HG03159 (cell line): ENCODE data around the gene PKP2.
A peak's percentile ranks its signal among the peaks of the same experiment; 100 is the strongest.

ENCODE experiments used
- ATAC-seq: cut with Tn5 transposase; IDR thresholded peaks from one replicate; pipeline ENCODE4 v1.9.1; 2021; ENCODE audit warnings: mild to moderate bottlenecking, moderate library complexity; ENCODE audit not compliant: unreplicated experiment

PKP2 gene

GRCh38 chr12:32819424-32819823 is 77.2 kb downstream of the PKP2 start:
- ATAC-seq = no peak

GRCh38 chr12:32811686-32812392 is 84.7 kb downstream of the PKP2 start:
- no peak for ATAC-seq

GRCh38 chr12:32809846-32810245 is 86.7 kb downstream of the PKP2 start:
- ATAC-seq = no peak

GRCh38 chr12:32809196-32809595 is 87.4 kb downstream of the PKP2 start:
- ATAC-seq = no peak

GRCh38 chr12:32804301-32804700 is 92.3 kb downstream of the PKP2 start:
- ATAC-seq = no peak

- no peak for ATAC-seq
Observed at GRCh38 chr12:32801269-32801980, 95.2 kb downstream of the PKP2 start.

- ATAC-seq = no peak
Observed at GRCh38 chr12:32794281-32794680, 102.3 kb downstream of the PKP2 start.

GRCh38 chr12:32789916-32790315 is 106.7 kb downstream of the PKP2 start:
- no peak for ATAC-seq

- ATAC-seq = no peak
Observed at GRCh38 chr12:32789446-32789845, 107.1 kb downstream of the PKP2 start.

GRCh38 chr12:32788405-32788804 is 108.2 kb downstream of the PKP2 start:
- no peak for ATAC-seq

GRCh38 chr12:32785557-32785956 is 111.0 kb downstream of the PKP2 start:
- ATAC-seq = no peak

GRCh38 chr12:32783029-32783428 is 113.5 kb downstream of the PKP2 start:
- no peak for ATAC-seq

GRCh38 chr12:32780071-32780470 is 116.5 kb downstream of the PKP2 start:
- no peak for ATAC-seq

GRCh38 chr12:32777691-32778175 is 118.8 kb downstream of the PKP2 start:
- no peak for ATAC-seq

- ATAC-seq = no peak
Observed at GRCh38 chr12:32777159-32777558, 119.4 kb downstream of the PKP2 start.

GRCh38 chr12:32776258-32776657 is 120.3 kb downstream of the PKP2 start:
- ATAC-seq = no peak

GRCh38 chr12:32773691-32774090 is 122.9 kb downstream of the PKP2 start:
- no peak for ATAC-seq

GRCh38 chr12:32770141-32770540 is 126.4 kb downstream of the PKP2 start:
- no peak for ATAC-seq

GRCh38 chr12:32768518-32768917 is 128.1 kb downstream of the PKP2 start:
- no peak for ATAC-seq

- ATAC-seq = no peak
Observed at GRCh38 chr12:32765906-32766305, 130.7 kb downstream of the PKP2 start.

GRCh38 chr12:32761716-32762115 is 134.9 kb downstream of the PKP2 start:
- peak; percentile 66 for ATAC-seq

- ATAC-seq = no peak
Observed at GRCh38 chr12:32757157-32757556, 139.4 kb downstream of the PKP2 start.
